Keratinocyte (primary cell): Measurements from ENCODE around the gene CD7. TPM values are rescaled to one million over a fixed set of nuclear protein-coding genes. Genes with fewer than 3 reads are reported as not detected.

ENCODE experiments used
- DNase-seq: peaks from one replicate; pipeline ENCODE4 v3.0.0-alpha.2; 2011; ENCODE audit warnings: low read depth, missing footprints, low spot score
- FAIRE-seq: peaks from 2 replicates; lab custom pipeline; 2011; peaks lifted over from hg19 to GRCh38; lab: Jason Lieb, UNC
- H2AFZ ChIP-seq: 2 replicates; pipeline ENCODE4 v1.6.0; 2012; ENCODE audit warnings: low read length, control low read depth, inconsistent platforms; ENCODE audit not compliant: control insufficient read depth
- H3K27ac ChIP-seq: 2 replicates; pipeline ENCODE4 v1.5.1; 2011; ENCODE audit warnings: low read length; ENCODE audit not compliant: control insufficient read depth, insufficient read depth
- H3K27me3 ChIP-seq: 3 replicates; pipeline ENCODE4 v1.6.0; 2011; ENCODE audit warnings: low read length; ENCODE audit not compliant: control insufficient read depth, insufficient read depth; ENCODE audit errors: extremely low read depth
- H3K36me3 ChIP-seq, 2 experiments: 2 replicates in 1 of 2; 3 replicates in 1 of 2; pipeline ENCODE4 v1.5.1; 2011; ENCODE audit warnings: low read length in 2 of 2, mild to moderate bottlenecking in 1 of 2; ENCODE audit not compliant: control insufficient read depth in 2 of 2, insufficient read depth in 2 of 2; ENCODE audit errors: extremely low read depth in 1 of 2
- H3K4me1 ChIP-seq: 3 replicates; pipeline ENCODE4 v1.5.1; 2011; ENCODE audit warnings: low read length; ENCODE audit not compliant: control insufficient read depth, insufficient read depth; ENCODE audit errors: extremely low read depth
- H3K4me2 ChIP-seq: 3 replicates; pipeline ENCODE4 v1.6.0; 2011; ENCODE audit warnings: low read depth, low read length; ENCODE audit not compliant: control insufficient read depth, insufficient read depth; ENCODE audit errors: extremely low read depth
- H3K4me3 ChIP-seq, 3 experiments: fragments of 200-600 bp in 1 of 3; sonication (generic) in 1 of 3; 2 replicates in 2 of 3; 3 replicates in 1 of 3; pipeline ENCODE4 v1.5.1; 2011 to 2016; ENCODE audit warnings: low read length in 3 of 3, mild to moderate bottlenecking in 3 of 3, control low read depth in 2 of 3, inconsistent platforms in 1 of 3, low read depth in 1 of 3, mixed read lengths in 1 of 3, mixed run types in 1 of 3, moderate library complexity in 1 of 3; ENCODE audit not compliant: control insufficient read depth in 2 of 3, insufficient read depth in 2 of 3; ENCODE audit errors: extremely low read depth in 1 of 3
- H3K79me2 ChIP-seq: 2 replicates; pipeline ENCODE4 v1.6.0; 2012; ENCODE audit warnings: low read length; ENCODE audit not compliant: control insufficient read depth, insufficient read depth
- H3K9ac ChIP-seq: 3 replicates; pipeline ENCODE4 v1.6.0; 2011; ENCODE audit warnings: low read length; ENCODE audit not compliant: control insufficient read depth, insufficient read depth; ENCODE audit errors: extremely low read depth
- H3K9me1 ChIP-seq: 3 replicates; pipeline ENCODE4 v1.6.0; 2011; ENCODE audit warnings: low read length; ENCODE audit not compliant: control insufficient read depth, insufficient read depth; ENCODE audit errors: extremely low read depth
- H3K9me3 ChIP-seq: 2 replicates; pipeline ENCODE4 v1.5.1; 2012; ENCODE audit warnings: low read depth, low read length; ENCODE audit not compliant: control insufficient read depth
- H4K20me1 ChIP-seq: 3 replicates; pipeline ENCODE4 v1.6.0; 2011; ENCODE audit warnings: low read length; ENCODE audit not compliant: control insufficient read depth, insufficient read depth; ENCODE audit errors: extremely low read depth
- EZH2 ChIP-seq: IDR thresholded peaks from one replicate; pipeline ENCODE4 v1.6.1; 2012; ENCODE audit warnings: inconsistent platforms, mild to moderate bottlenecking, low read length, moderate library complexity
- dilution Hi-C: fragments of 300-500 bp; cut with MboI; formaldehyde crosslinking; loops from one replicate; pipeline ENCODE4 v1.7.0; 2020; ENCODE audit warnings: low sequenced_read_pairs; ENCODE audit not compliant: extremely low pct_ligation_motif_present
- polyA minus RNA-seq, 3 experiments: library from RNA; depleted of rRNA, polyadenylated mRNA; stranded (reverse); fragments of >200 nt; gene quantifications; 1 replicate in 1 of 3; 2 replicates in 1 of 3; 3 replicates in 1 of 3; pipeline ENCODE4 v1.2.3, GENCODE V29; 2011
- polyA plus RNA-seq, 5 experiments: library from polyadenylated mRNA; depleted of rRNA in 3 of 5; stranded (reverse) in 3 of 5; stranded (forward) in 1 of 5; unstranded in 1 of 5; fragments of >200 nt; gene quantifications; 1 replicate in 1 of 5; 2 replicates in 3 of 5; 3 replicates in 1 of 5; pipeline versions ENCODE4 v1.2.1 to v1.2.3, GENCODE V29; 2011 to 2012; ENCODE audit warnings: missing spikeins in 2 of 5, low read depth in 1 of 5, low replicate concordance in 1 of 5
- TF ChIP-seq, protein P1 (sequence below), 3 experiments: IDR thresholded peaks in 1 of 3; conservative IDR thresholded peaks in 1 of 3; optimal IDR thresholded peaks in 1 of 3; 2 replicates in 2 of 3; 3 replicates in 1 of 3; pipeline versions ENCODE3 to v1.5.1; 2011; ENCODE audit warnings: low read length in 3 of 3, mild to moderate bottlenecking in 3 of 3, moderate library complexity in 2 of 3, control low read depth in 1 of 3, inconsistent platforms in 1 of 3; ENCODE audit not compliant: insufficient read depth in 2 of 3; ENCODE audit errors: extremely low read depth in 1 of 3

Gene CD7
- polyA plus RNA-seq (0.05 TPM in 1 of 3 replicates, not detected in the others), polyA minus RNA-seq (not detected in 3 replicates)
- not detected for polyA plus RNA-seq (2011; ENCODE audit: low read depth)
- polyA plus RNA-seq (2011; cell fraction: cytosol; rRNA removed) = not detected in 2 replicates
- polyA plus RNA-seq (2011; cell fraction: nucleus; rRNA removed) = not detected in 2 replicates
- not detected in 2 replicates for polyA plus RNA-seq (2012; ENCODE audit: low replicate concordance)
- polyA minus RNA-seq (2011; cell fraction: cytosol; rRNA and poly(A)+ RNA removed) = not detected
- not detected in 2 replicates for polyA minus RNA-seq (2011; cell fraction: nucleus; rRNA and poly(A)+ RNA removed)

DNA sequence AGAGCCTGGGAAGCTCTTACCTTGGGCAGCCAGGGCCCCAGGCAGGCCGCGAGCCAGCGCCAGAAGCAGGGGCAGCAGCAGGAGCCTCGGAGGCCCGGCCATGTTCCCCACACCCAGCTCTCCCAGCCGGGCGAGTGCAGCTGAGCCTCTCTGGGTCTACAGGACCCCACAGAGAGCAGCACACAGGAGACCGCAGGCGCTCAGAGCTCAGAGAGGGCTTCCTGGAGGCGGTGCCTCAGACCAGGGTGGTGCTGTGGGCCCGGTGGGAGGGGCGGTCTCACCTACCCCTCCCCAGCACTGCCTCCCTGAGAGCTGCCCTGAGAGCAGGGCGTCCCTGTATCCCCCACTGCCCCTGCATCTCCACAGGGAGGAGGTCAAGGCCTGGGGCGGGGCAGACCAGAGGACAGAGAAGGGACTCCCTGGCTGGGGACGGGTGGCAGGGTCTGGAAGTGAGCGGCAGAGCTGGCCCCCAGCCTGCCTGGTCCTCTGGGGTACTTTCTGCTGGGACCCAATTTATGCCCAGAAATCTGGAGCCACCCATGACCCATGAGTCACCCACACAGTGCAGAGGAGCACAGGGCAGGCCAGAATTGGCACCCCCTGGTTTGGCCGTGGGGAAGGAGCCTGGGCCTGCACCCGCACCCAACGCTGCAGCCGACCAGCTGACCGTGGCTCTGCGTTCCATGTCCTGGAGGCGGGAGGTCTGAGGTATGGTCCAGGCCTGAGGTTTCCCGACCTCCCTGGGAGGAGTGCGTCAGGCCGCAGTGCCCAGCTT, at the start of gene CD7:
TSS of gene CD7 (minus strand) at position 215 of the 775 bp plus-strand sequence. CDS start at position 102, 113 bp downstream.
- H3K9ac ChIP-seq = no peak within 1 kb of the TSS
- TF ChIP-seq, protein P1, sequence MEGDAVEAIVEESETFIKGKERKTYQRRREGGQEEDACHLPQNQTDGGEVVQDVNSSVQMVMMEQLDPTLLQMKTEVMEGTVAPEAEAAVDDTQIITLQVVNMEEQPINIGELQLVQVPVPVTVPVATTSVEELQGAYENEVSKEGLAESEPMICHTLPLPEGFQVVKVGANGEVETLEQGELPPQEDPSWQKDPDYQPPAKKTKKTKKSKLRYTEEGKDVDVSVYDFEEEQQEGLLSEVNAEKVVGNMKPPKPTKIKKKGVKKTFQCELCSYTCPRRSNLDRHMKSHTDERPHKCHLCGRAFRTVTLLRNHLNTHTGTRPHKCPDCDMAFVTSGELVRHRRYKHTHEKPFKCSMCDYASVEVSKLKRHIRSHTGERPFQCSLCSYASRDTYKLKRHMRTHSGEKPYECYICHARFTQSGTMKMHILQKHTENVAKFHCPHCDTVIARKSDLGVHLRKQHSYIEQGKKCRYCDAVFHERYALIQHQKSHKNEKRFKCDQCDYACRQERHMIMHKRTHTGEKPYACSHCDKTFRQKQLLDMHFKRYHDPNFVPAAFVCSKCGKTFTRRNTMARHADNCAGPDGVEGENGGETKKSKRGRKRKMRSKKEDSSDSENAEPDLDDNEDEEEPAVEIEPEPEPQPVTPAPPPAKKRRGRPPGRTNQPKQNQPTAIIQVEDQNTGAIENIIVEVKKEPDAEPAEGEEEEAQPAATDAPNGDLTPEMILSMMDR (optimal IDR thresholded peaks at IDR 0.05 in 1 of 3, IDR thresholded peaks at IDR 0.05 in 1 of 3, conservative IDR thresholded peaks at IDR 0.05 in 1 of 3; ENCODE audit: extremely low read depth in 1 of 3, insufficient read depth in 2 of 3, low read length in 3 of 3) = no peak
- TF ChIP-seq EZH2 = no peak
- dilution Hi-C loops = no loop called here
- H2AFZ ChIP-seq = no peak within 1 kb of the TSS
- peaks cover 57% of the 10 kb centered on the region for H3K27me3 ChIP-seq
- no peak within 1 kb of the TSS for H3K4me3 ChIP-seq
- no peak within 1 kb of the TSS for H3K27ac ChIP-seq
- no peaks in the 10 kb centered on the region for H4K20me1 ChIP-seq
- H3K36me3 ChIP-seq = no peaks in the 10 kb centered on the region
- no peak for DNase-seq
- H3K4me1 ChIP-seq = no peaks in the 10 kb centered on the region
- H3K4me2 ChIP-seq = no peak within 1 kb of the TSS
- no peaks in the 10 kb centered on the region for H3K79me2 ChIP-seq
- H3K9me1 ChIP-seq = no peaks in the 10 kb centered on the region
- peaks cover 15% of the 10 kb centered on the region for H3K9me3 ChIP-seq
- no peak for FAIRE-seq

- Histone ChIP-seq H3K9me1 (no peaks in the 10 kb centered on the region), H3K4me2 (no peak overlapping the region), H3K9ac (no peak overlapping the region), H4K20me1 (no peaks in the 10 kb centered on the region), H3K9me3 (no peaks in the 10 kb centered on the region), H3K27ac (no peak overlapping the region), H2AFZ (no peak overlapping the region), H3K36me3 (no peaks in the 10 kb centered on the region), H3K4me1 (peaks cover 3% of the 10 kb centered on the region), H3K27me3 (peaks cover 27% of the 10 kb centered on the region), H3K79me2 (no peaks in the 10 kb centered on the region), H3K4me3 (no peak overlapping the region)
- dilution Hi-C loops = no loop called here
- DNase-seq = no peak
- TF ChIP-seq, protein P1 (optimal IDR thresholded peaks at IDR 0.05 in 1 of 3, IDR thresholded peaks at IDR 0.05 in 1 of 3, conservative IDR thresholded peaks at IDR 0.05 in 1 of 3; ENCODE audit: extremely low read depth in 1 of 3, insufficient read depth in 2 of 3, low read length in 3 of 3) = no peak
- no peak for TF ChIP-seq EZH2
- FAIRE-seq = no peak
Observed at GRCh38 chr17:82366749-82367148, 49.3 kb upstream of the CD7 start.
